ENCODE measurements around the gene HEXIM2. TPM values are rescaled to one million over a fixed set of nuclear protein-coding genes. Genes with fewer than 3 reads are reported as not detected.

HEXIM2 gene
- total RNA-seq, 2 donors from 2014 or later, result 7.1 to 27.0 TPM

- Histone ChIP-seq H3K27me3 (replicated peaks; ENCODE audit: insufficient read depth) (no peaks in the 10 kb centered on the region), H3K9me3 (no peaks in the 10 kb centered on the region), H3K4me1 (replicated peaks) (peaks cover 8% of the 10 kb centered on the region), H3K36me3 (no peaks in the 10 kb centered on the region), H3K27ac (peak overlapping the region; percentile 52 to 58), H3K4me3 (no peak overlapping the region)
- intact Hi-C loops (cut with DNase I), result no loop called here
- 60% methylated on average over 3 of the region's 3 CpGs for WGBS
- no peak for TF ChIP-seq POLR2AphosphoS5 (IDR thresholded peaks at IDR 0.05)
- TF ChIP-seq CTCF (IDR thresholded peaks at IDR 0.05), result no peak
- no peak for TF ChIP-seq POLR2A (IDR thresholded peaks at IDR 0.05)
- DNase-seq (ENCODE audit: low spot score), result no peak
Observed at GRCh38 chr17:45175759-45176115, 14.1 kb downstream of the HEXIM2 start.

- Histone ChIP-seq H3K36me3 (no peaks in the 10 kb centered on the region), H3K9me3 (no peaks in the 10 kb centered on the region), H3K4me3 (no peak overlapping the region), H3K4me1 (replicated peaks) (no peaks in the 10 kb centered on the region), H3K27me3 (replicated peaks; ENCODE audit: insufficient read depth) (no peaks in the 10 kb centered on the region), H3K27ac (no peak overlapping the region)
- no peak for TF ChIP-seq POLR2AphosphoS5 (IDR thresholded peaks at IDR 0.05)
- no peak for TF ChIP-seq POLR2A (IDR thresholded peaks at IDR 0.05)
- TF ChIP-seq CTCF (IDR thresholded peaks at IDR 0.05), result no peak
- no peak for DNase-seq (ENCODE audit: low spot score)
- intact Hi-C loops (cut with DNase I), result no loop called here
- WGBS, result 82% methylated on average over 7 of the region's 7 CpGs
Observed at GRCh38 chr17:45177563-45177962, 15.9 kb downstream of the HEXIM2 start.

- no peaks in the 10 kb centered on the region for H3K27me3 ChIP-seq (replicated peaks; ENCODE audit: insufficient read depth)
- no peaks in the 10 kb centered on the region for H3K9me3 ChIP-seq
- 89% methylated on average over 5 of the region's 5 CpGs for WGBS
- TF ChIP-seq CTCF (IDR thresholded peaks at IDR 0.05) (no peak), POLR2AphosphoS5 (IDR thresholded peaks at IDR 0.05) (no peak), POLR2A (IDR thresholded peaks at IDR 0.05) (no peak)
- H3K27ac ChIP-seq, result no peak overlapping the region
- intact Hi-C loops (cut with DNase I), result no loop called here
- no peak overlapping the region for H3K4me3 ChIP-seq
- no peaks in the 10 kb centered on the region for H3K36me3 ChIP-seq
- DNase-seq (ENCODE audit: low spot score), result no peak
- H3K4me1 ChIP-seq (replicated peaks), result no peaks in the 10 kb centered on the region
Observed at GRCh38 chr17:45184144-45184543, 22.5 kb downstream of the HEXIM2 start.

GRCh38 chr17:45186801-45187354 lies 25.2 kb downstream of the HEXIM2 start:
- H3K27me3 ChIP-seq (replicated peaks; ENCODE audit: insufficient read depth), result no peaks in the 10 kb centered on the region
- H3K9me3 ChIP-seq, result no peaks in the 10 kb centered on the region
- no peaks in the 10 kb centered on the region for H3K4me1 ChIP-seq (replicated peaks)
- H3K4me3 ChIP-seq, result no peak overlapping the region
- DNase-seq (ENCODE audit: low spot score), result no peak
- WGBS, result 66% methylated on average over 7 of the region's 7 CpGs
- intact Hi-C loops (cut with DNase I), result no loop called here
- no peak overlapping the region for H3K27ac ChIP-seq
- H3K36me3 ChIP-seq, result no peaks in the 10 kb centered on the region
- no peak for TF ChIP-seq POLR2A (IDR thresholded peaks at IDR 0.05)
- no peak for TF ChIP-seq CTCF (IDR thresholded peaks at IDR 0.05)
- TF ChIP-seq POLR2AphosphoS5 (IDR thresholded peaks at IDR 0.05), result no peak

- Histone ChIP-seq H3K9me3 (no peaks in the 10 kb centered on the region), H3K36me3 (no peaks in the 10 kb centered on the region), H3K4me1 (replicated peaks) (no peaks in the 10 kb centered on the region), H3K27me3 (replicated peaks; ENCODE audit: insufficient read depth) (no peaks in the 10 kb centered on the region), H3K4me3 (no peak overlapping the region), H3K27ac (no peak overlapping the region)
- intact Hi-C loops (cut with DNase I), result no loop called here
- TF ChIP-seq POLR2A (IDR thresholded peaks at IDR 0.05), result no peak
- TF ChIP-seq CTCF (IDR thresholded peaks at IDR 0.05), result no peak
- no peak for TF ChIP-seq POLR2AphosphoS5 (IDR thresholded peaks at IDR 0.05)
- WGBS, result 80% methylated on average over 2 of the region's 2 CpGs
- no peak for DNase-seq (ENCODE audit: low spot score)
Observed at GRCh38 chr17:45189009-45189408, 27.3 kb downstream of the HEXIM2 start.
